Posterior cingulate gyrus (tissue), 11 donors: Measurements from ENCODE around the gene MTSS2.
"Not testable (repeated sequence)": the region's sequence is repeated elsewhere in the genome, so short reads cannot be mapped to it uniquely, and the experiment has no call there.

Experiments used
- DNase-seq, 10 donors: peaks; one replicate each; pipeline versions ENCODE4 v3.0.0 to v3.0.0-alpha.2; 2020 to 2021; ENCODE audit warnings: mixed read lengths in 3 of 10
- intact Hi-C: fragments of 100-400 bp; cut with DNase I; formaldehyde crosslinking; loops from one replicate; pipeline ENCODE4 v1.15.1; 2023

The MTSS2 gene

GRCh38 chr16:70678898-70679670 is 6.8 kb downstream of the MTSS2 start:
- peak in 4 of 10 donors; percentile 9 to 69 (median 68) for DNase-seq
- intact Hi-C loops, result no loop called here

GRCh38 chr16:70678121-70678897 is 7.5 kb downstream of the MTSS2 start:
- intact Hi-C loops, result no loop called here
- peak in 4 of 10 donors; percentile 9 to 78 (median 66) for DNase-seq

- intact Hi-C loops, result no loop called here
- DNase-seq, result peak in 5 of 10 donors; percentile 5 to 66 (median 65)
These were observed 8.2 kb downstream of the MTSS2 start for GRCh38 chr16:70677499-70678120.

GRCh38 chr16:70676675-70677498 is 9.0 kb downstream of the MTSS2 start:
- intact Hi-C loops, result no loop called here
- peak in 5 of 10 donors; percentile 6 to 77 (median 42) for DNase-seq

- peak in 6 of 10 donors; percentile 11 to 84 (median 49) for DNase-seq
- intact Hi-C loops, result no loop called here
These were observed 9.9 kb downstream of the MTSS2 start for GRCh38 chr16:70675851-70676513.

- intact Hi-C loops, result no loop called here
These were observed 11.4 kb downstream of the MTSS2 start for GRCh38 chr16:70674221-70675014.

GRCh38 chr16:70670938-70671337 is 14.9 kb downstream of the MTSS2 start:
- intact Hi-C loops, result not testable (repeated sequence)
- peak in 2 of 10 donors; percentile 14 to 41 for DNase-seq

More at GRCh38 chr16:70674221-70675014, 11.4 kb downstream of the MTSS2 start:
- DNase-seq, result peak in 4 of 10 donors; percentile 24 to 80 (median 78)

- intact Hi-C loops, result no loop called here
- no peak for DNase-seq
These were observed 15.7 kb downstream of the MTSS2 start for GRCh38 chr16:70670175-70670574.

- DNase-seq, result peak in 4 of 10 donors; percentile 2 to 72 (median 42)
- intact Hi-C loops, result loop anchor here (10.0 kb wide), 1 partner anchor 111 kb away; no protein-coding TSS in a partner anchor
These were observed 19.8 kb downstream of the MTSS2 start for GRCh38 chr16:70665806-70666735.

GRCh38 chr16:70665113-70665694 is 20.6 kb downstream of the MTSS2 start:
- intact Hi-C loops, result loop anchor here (10.0 kb wide), 1 partner anchor 110 kb away; no protein-coding TSS in a partner anchor
- DNase-seq, result peak in 4 of 10 donors; percentile 2 to 84 (median 74)

GRCh38 chr16:70664325-70665112 is 21.3 kb downstream of the MTSS2 start:
- intact Hi-C loops, result loop anchor here (10.0 kb wide), 1 partner anchor 110 kb away; no protein-coding TSS in a partner anchor
- DNase-seq, result peak in 4 of 10 donors; percentile 2 to 80 (median 74)

- DNase-seq, result peak in 3 of 10 donors; percentile 69 to 88 (median 70)
- intact Hi-C loops, result loop anchor here (10.0 kb wide), 1 partner anchor 109 kb away; no protein-coding TSS in a partner anchor
These were observed 22.1 kb downstream of the MTSS2 start for GRCh38 chr16:70663524-70664324.

GRCh38 chr16:70662991-70663523 is 22.8 kb downstream of the MTSS2 start:
- peak in 4 of 10 donors; percentile 2 to 76 (median 62) for DNase-seq
- intact Hi-C loops, result loop anchor here (10.0 kb wide), 1 partner anchor 108 kb away; no protein-coding TSS in a partner anchor

- peak in 4 of 10 donors; percentile 41 to 86 (median 84) for DNase-seq
These were observed 23.8 kb downstream of the MTSS2 start for GRCh38 chr16:70661918-70662641.

More at GRCh38 chr16:70661918-70662641, 23.8 kb downstream of the MTSS2 start:
- intact Hi-C loops, result loop anchor here (10.0 kb wide), 1 partner anchor 107 kb away; no protein-coding TSS in a partner anchor
